LNCAP (cell line): Measurements from ENCODE around the gene CACTIN.

Experiments
- TF ChIP-seq, protein P1 (sequence below): fragments of 450-650 bp; IDR thresholded peaks from 2 replicates; pipeline ENCODE4 v1.5.1; 2017; ENCODE audit warnings: mild to moderate bottlenecking

Gene CACTIN

GRCh38 chr19:3621689-3622088 is 4.9 kb downstream of the CACTIN start:
- TF ChIP-seq, protein P1, sequence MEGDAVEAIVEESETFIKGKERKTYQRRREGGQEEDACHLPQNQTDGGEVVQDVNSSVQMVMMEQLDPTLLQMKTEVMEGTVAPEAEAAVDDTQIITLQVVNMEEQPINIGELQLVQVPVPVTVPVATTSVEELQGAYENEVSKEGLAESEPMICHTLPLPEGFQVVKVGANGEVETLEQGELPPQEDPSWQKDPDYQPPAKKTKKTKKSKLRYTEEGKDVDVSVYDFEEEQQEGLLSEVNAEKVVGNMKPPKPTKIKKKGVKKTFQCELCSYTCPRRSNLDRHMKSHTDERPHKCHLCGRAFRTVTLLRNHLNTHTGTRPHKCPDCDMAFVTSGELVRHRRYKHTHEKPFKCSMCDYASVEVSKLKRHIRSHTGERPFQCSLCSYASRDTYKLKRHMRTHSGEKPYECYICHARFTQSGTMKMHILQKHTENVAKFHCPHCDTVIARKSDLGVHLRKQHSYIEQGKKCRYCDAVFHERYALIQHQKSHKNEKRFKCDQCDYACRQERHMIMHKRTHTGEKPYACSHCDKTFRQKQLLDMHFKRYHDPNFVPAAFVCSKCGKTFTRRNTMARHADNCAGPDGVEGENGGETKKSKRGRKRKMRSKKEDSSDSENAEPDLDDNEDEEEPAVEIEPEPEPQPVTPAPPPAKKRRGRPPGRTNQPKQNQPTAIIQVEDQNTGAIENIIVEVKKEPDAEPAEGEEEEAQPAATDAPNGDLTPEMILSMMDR, result no peak

DNA sequence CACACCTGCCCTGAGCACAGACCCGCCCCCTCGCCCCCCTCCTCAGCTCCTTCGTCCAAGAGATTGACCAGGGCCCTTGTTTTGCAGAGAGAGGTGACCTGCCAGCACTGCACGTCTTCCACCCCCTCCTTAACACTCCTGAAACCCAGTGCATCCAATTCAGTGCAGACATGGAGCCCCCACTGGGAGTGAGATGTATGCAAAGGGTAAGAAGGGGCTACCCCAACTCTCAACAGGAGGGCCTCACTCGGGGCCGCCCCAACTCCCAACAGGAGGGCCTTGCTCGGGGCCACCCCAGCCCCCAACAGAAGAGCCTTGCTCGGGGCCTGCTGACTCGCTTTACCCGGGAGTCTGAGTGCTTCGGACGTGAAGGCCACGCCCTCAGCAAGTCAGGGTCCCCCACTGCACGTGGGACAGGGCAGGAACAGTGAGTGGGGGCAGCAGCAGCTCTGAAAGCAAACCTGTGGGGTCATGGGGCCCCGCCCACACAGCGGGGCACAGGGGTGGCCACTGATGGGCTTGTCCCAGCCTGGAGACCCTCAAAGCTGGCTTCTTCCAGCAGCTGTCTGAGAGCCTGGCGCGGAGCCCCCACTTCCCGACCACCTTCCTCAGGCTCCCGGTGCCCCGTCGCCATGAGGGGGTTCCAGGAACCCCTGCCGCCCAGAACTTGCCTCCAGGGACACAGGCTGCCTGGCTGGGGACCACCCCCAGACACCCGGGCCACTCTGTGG is 5.6 kb downstream of the CACTIN start:
- TF ChIP-seq, protein P1, result no peak

DNA sequence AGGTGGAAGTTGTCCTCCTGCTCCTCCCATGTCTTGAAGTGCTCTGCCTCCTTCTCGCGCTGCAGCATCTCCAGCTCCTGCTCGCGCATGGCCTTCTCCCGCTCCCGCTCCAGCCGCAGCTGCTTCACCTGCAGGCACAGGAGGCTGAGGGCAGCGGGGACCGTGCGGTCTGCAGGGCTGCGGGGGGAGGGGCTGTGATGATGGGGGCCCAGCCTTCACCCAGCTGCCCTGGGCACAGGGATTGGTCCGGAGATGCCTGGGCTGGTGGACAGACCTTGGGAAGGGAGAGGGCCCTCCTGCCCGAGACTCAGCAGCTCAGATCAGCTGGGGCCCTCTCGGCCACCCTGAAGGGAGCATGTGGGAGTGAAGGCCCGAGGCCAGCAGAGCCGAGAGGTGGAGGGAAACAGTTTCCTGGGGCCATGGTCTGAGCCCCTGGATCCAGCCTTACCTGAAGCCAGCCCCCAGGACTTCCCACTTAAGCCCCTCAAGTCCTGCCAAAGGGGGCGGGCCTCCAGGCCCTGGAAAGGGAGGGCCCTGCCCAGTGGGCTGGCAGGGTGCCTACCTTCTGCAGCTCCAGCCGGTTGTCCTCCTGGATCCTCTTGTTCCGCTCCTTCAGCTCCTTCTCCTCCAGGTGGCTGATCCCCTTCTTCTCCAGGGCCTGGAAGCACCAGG is 6.3 kb downstream of the CACTIN start:
- TF ChIP-seq, protein P1, result no peak

GRCh38 chr19:3619631-3620012 is 7.0 kb downstream of the CACTIN start:
- TF ChIP-seq, protein P1, result no peak

DNA sequence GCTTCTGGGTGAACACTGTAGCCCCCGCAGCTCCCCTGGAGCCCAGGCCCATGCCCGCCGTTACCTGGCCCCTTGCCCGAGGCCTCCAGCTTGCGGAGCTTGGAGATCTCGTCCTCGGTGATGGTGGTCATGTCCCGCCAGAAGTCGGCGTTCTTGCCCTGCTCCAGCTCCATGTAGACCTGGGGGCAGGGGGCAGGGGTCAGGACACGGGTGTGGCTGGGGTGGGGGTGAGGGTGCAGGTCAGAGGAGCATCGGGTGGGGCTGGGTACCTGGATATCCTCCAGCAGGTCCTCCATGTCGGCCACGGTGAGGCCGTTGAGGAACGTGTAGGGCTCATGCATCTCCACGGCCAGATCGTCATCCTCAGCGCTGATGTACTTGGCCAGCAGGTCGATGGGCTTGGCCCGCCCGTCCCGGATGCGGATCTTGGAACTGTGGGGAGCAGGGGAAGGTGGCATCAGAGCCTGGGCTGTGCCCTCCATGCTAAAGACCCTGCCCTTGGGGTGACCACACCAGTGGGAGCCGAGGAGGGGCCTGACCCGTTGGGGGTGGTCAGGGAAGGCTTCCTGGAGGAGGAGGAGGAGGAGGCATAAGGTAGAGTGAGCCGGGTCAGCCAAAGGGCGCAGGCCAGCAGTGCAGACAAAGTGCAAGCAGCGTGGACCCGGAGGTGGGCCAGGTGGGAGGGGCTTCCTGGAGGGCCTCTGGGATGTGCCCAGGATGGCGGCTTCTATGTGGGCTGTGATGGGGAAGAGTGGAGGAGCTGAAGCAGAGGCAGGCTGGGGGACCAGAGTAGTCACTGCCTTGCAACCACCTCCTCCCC is 7.6 kb downstream of the CACTIN start:
- TF ChIP-seq, protein P1, result peak; percentile 50

GRCh38 chr19:3618144-3618810 is 8.3 kb downstream of the CACTIN start:
- TF ChIP-seq, protein P1, result peak; percentile 95

DNA sequence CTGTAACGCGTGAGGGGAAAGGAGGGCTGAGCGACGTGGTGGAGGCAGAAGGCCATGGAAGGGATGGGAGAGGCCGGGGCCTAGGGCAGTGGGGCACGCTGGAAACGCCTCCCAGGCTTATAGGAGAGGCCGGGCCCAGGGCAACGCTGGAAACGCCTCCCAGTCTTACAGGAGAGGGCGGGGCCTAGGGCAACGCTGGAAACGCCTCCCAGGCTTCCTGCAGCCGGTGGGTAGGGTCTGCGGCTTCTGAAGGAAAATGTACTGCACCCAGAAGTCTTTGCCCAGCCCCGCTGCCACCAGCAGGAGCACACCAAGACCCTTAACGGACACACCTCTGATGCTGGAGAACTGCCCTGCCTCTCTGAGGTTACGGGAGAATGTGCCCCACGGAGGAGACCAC is 9.1 kb downstream of the CACTIN start:
- TF ChIP-seq, protein P1, result no peak
